Neural cell (in vitro differentiated cells): ENCODE data around the gene SLC66A2.

Experiments
- CTCF ChIP-seq: fragments of 450-650 bp; IDR thresholded peaks from 2 replicates; pipeline ENCODE4 v1.5.1; 2014; ENCODE audit warnings: antibody characterized with exemption, mild to moderate bottlenecking, moderate library complexity; ENCODE audit not compliant: poor library complexity, severe bottlenecking
- POLR2AphosphoS5 ChIP-seq: IDR thresholded peaks from 2 replicates; pipeline ENCODE4 v1.6.1; 2012

- TF ChIP-seq CTCF (no peak), POLR2AphosphoS5 (no peak)
Observed at GRCh38 chr18:79899609-79900445, 51.6 kb downstream of the SLC66A2 start.
